HCT116 (cell line): ENCODE results near the gene CNTNAP5. TPM values are rescaled to one million over a fixed set of nuclear protein-coding genes. Genes with fewer than 3 reads are reported as not detected.

Experiments
- ATAC-seq: fragments of 200-7000 bp; cut with Tn5 transposase; 2 replicates; pipeline ENCODE4 v1.9.1; 2020; ENCODE audit warnings: mild to moderate bottlenecking, moderate library complexity
- BruUV-seq: library from RNA; stranded (reverse); fragments of 400-500 nt; replicated peaks from 2 replicates; lab custom pipeline; 2021; lab: Mats Ljungman, UMichigan
- CTCF ChIA-PET: fragments of 300-600 bp; sonication (Branson Sonifier 250); formaldehyde crosslinking; loops from one replicate; lab custom pipeline; 2021; ENCODE audit warnings: antibody characterized with exemption; lab: Charles Lee
- POLR2A ChIA-PET: fragments of 300-600, 350-600 bp; sonication (Branson Sonifier 250); formaldehyde crosslinking; loops from one replicate; lab custom pipeline; 2021; ENCODE audit warnings: antibody characterized with exemption; lab: Charles Lee
- RAD21 ChIA-PET, 2 experiments: fragments of 300-600 bp; sonication (Branson Sonifier 250); formaldehyde crosslinking; loops; one replicate each; lab custom pipeline; 2023; ENCODE audit warnings: low total read pairs in 2 of 2; ENCODE audit not compliant: uncharacterized antibody in 2 of 2, unreplicated experiment in 2 of 2, low non-redundant PET in 1 of 2; lab: Charles Lee
- DNase-seq: peaks from one replicate; pipeline ENCODE4 v3.0.0-alpha.2; 2010; ENCODE audit warnings: low read depth, low spot score
- H2AFZ ChIP-seq: fragments of 200-600 bp; shearing (Covaris generic), sonication (generic); 2 replicates; pipeline ENCODE4 v1.6.1; 2017; ENCODE audit warnings: low read depth, mixed run types, mixed read lengths, antibody characterized with exemption, low read length; ENCODE audit not compliant: poor library complexity, severe bottlenecking
- H3K27ac ChIP-seq: 2 replicates; pipeline ENCODE4 v1.5.1; 2012; ENCODE audit warnings: low read depth, low read length
- H3K27me3 ChIP-seq: fragments of 200-600 bp; sonication (generic); 2 replicates; pipeline ENCODE4 v1.6.1; 2016; ENCODE audit warnings: mixed run types, low read length, mixed read lengths; ENCODE audit not compliant: insufficient read depth
- H3K36me3 ChIP-seq, 2 experiments: fragments of 200-500 bp in 1 of 2; fragments of 200-600 bp in 1 of 2; sonication (Bioruptor generic) in 1 of 2; sonication (generic) in 1 of 2; 2 replicates each; pipeline versions ENCODE4 v1.5.1 to v1.6.1; 2014 to 2016; ENCODE audit warnings: low read length in 2 of 2, inconsistent platforms in 1 of 2, mixed read lengths in 1 of 2, mixed run types in 1 of 2; ENCODE audit not compliant: insufficient read depth in 2 of 2, control insufficient read depth in 1 of 2
- H3K4me1 ChIP-seq, 2 experiments: fragments of 200-600 bp in 1 of 2; sonication (generic) in 1 of 2; 2 replicates each; pipeline versions ENCODE4 v1.5.1 to v1.6.1; 2012 to 2017; ENCODE audit warnings: low read length in 2 of 2, inconsistent platforms in 1 of 2, mild to moderate bottlenecking in 1 of 2, mixed read lengths in 1 of 2, mixed run types in 1 of 2, moderate library complexity in 1 of 2; ENCODE audit not compliant: insufficient read depth in 2 of 2, control insufficient read depth in 1 of 2
- H3K4me2 ChIP-seq: fragments of 200-600 bp; sonication (generic); 2 replicates; pipeline ENCODE4 v1.6.1; 2017; ENCODE audit warnings: mixed run types, low read length, mixed read lengths
- H3K4me3 ChIP-seq, 2 experiments: fragments of 200-600 bp in 1 of 2; sonication (generic) in 1 of 2; replicated peaks in 1 of 2; 2 replicates each; pipeline ENCODE4 v1.5.1; 2011 to 2016; ENCODE audit warnings: low read length in 2 of 2, control low read depth in 1 of 2, low read depth in 1 of 2, mild to moderate bottlenecking in 1 of 2, mixed read lengths in 1 of 2, mixed run types in 1 of 2
- H3K79me2 ChIP-seq: fragments of 200-600 bp; sonication (generic); 2 replicates; pipeline ENCODE4 v1.6.1; 2017; ENCODE audit warnings: mild to moderate bottlenecking, mixed run types, low read length, moderate library complexity, mixed read lengths; ENCODE audit not compliant: insufficient read depth
- H3K9ac ChIP-seq: fragments of 200-600 bp; sonication (generic); 2 replicates; pipeline ENCODE4 v1.6.1; 2016; ENCODE audit warnings: low read length, mixed read lengths
- H3K9me2 ChIP-seq: fragments of 200-600 bp; sonication (generic), shearing (Covaris generic); 2 replicates; pipeline ENCODE4 v1.6.1; 2017; ENCODE audit warnings: mixed run types, mild to moderate bottlenecking, moderate library complexity; ENCODE audit not compliant: insufficient read depth
- H3K9me3 ChIP-seq, 2 experiments: fragments of 200-500 bp in 1 of 2; fragments of 200-600 bp in 1 of 2; sonication (Bioruptor generic) in 1 of 2; sonication (generic) in 1 of 2; 2 replicates each; pipeline ENCODE4 v1.6.1; 2014 to 2017; ENCODE audit warnings: low read length in 2 of 2, mixed read lengths in 2 of 2, inconsistent platforms in 1 of 2, low read depth in 1 of 2, mild to moderate bottlenecking in 1 of 2, mixed run types in 1 of 2, moderate library complexity in 1 of 2; ENCODE audit not compliant: control insufficient read depth in 1 of 2, insufficient read depth in 1 of 2
- H4K20me1 ChIP-seq: fragments of 200-600 bp; sonication (generic), shearing (Covaris generic); 2 replicates; pipeline ENCODE4 v1.6.1; 2017; ENCODE audit warnings: mixed run types, mild to moderate bottlenecking, moderate library complexity; ENCODE audit not compliant: insufficient read depth
- EZH2 ChIP-seq: fragments of 200-600 bp; sonication (generic); IDR thresholded peaks from 2 replicates; pipeline ENCODE4 v1.6.1; 2017; ENCODE audit warnings: antibody characterized with exemption, mixed run types
- POLR2A ChIP-seq: IDR thresholded peaks from 2 replicates; pipeline ENCODE4 v1.7.0; 2011; ENCODE audit warnings: borderline replicate concordance; ENCODE audit not compliant: insufficient read depth, insufficient read length; ENCODE audit errors: extremely low read depth
- SRF ChIP-seq: IDR thresholded peaks from 2 replicates; pipeline ENCODE4 v1.6.1; 2012; ENCODE audit warnings: low read depth
- ZFX ChIP-seq: fragments of 450-650 bp; IDR thresholded peaks from 2 replicates; pipeline ENCODE4 v1.6.1; 2017
- intact Hi-C: fragments of 100-400 bp; cut with micrococcal nuclease; formaldehyde crosslinking; loops from 2 replicates; pipeline ENCODE4 v1.10.0; 2022
- total RNA-seq: library from RNA; stranded (reverse); gene quantifications from one replicate; pipeline ENCODE4 v1.2.1, GENCODE V29; 2021; ENCODE audit not compliant: unreplicated experiment
- TF ChIP-seq, protein P1 (sequence below), 3 experiments: fragments of 200-600 bp in 1 of 3; sonication (generic) in 1 of 3; IDR thresholded peaks in 2 of 3; conservative IDR thresholded peaks in 1 of 3; 2 replicates each; pipeline ENCODE4 v1.5.1; 2012 to 2017; ENCODE audit warnings: low read depth in 2 of 3, low read length in 2 of 3, antibody characterized with exemption in 1 of 3, borderline replicate concordance in 1 of 3, control low read depth in 1 of 3, mild to moderate bottlenecking in 1 of 3, mixed read lengths in 1 of 3, mixed run types in 1 of 3, moderate library complexity in 1 of 3; ENCODE audit not compliant: insufficient read depth in 1 of 3
- TF ChIP-seq, protein P2 (sequence below): IDR thresholded peaks from 2 replicates; pipeline ENCODE4 v1.6.1; 2012

The CNTNAP5 gene
- total RNA-seq, 1 experiment from 2014 or later: not detected

DNA sequence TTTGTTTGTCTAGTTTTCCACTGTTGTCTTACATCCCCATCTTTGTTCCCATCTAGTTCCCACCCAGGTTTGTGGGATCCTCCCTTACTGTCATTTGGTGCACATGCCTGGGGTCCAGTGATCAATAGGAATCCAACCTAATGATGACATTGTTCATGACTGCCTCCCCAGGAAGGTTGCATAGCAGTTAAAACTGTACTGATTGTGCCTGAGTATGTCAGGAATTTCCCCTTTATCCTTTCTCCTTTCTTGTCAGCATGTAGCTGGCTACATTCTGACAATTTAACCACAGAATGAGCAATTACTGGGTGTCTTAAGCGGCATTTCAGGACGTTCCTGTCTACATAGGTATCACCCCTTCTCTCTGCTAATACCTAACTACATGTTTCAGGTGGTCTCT is 653.0 kb downstream of the CNTNAP5 start:
- CTCF ChIA-PET: no interaction called here
- BruUV-seq: no TSS peak

DNA sequence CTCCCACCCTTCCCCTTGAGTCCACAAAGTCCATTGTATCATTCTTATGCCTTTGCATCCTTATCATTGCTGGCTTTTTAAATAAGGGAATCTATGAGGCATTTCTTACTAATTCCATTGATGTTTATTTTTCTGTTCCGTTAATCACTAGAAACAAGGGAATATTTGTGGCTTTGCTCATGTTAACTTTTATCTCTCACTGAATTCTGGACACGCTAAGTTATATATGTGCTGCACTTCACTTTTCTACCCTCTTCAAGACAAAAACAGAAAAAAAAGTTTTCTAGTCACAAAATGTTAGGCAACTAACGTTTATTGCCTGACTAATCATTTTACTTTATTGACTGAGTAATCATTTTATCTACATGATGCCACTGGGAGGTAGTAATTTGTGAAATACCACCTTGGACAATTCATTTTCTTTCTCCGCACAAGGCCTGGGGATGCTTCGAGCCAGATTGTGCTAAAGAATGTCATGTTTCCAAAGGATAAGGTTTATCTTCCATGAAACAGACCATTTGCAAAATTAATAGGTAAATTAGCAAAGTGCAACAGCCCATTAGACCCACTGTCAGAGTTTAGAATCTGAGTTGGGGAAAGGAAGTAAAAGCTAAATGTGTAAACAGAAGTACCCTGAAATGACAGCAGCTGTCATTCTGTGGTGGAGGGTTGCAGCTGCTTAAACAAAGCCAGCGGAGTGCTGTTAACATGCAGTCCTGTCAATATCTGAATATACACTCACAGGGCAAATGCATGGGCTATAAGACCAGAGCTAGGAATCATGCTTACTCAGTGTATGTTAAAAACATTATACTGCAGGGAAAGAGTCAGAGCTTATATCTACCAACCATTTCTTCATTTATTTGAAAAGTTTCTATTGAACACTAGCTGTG is 658.7 kb downstream of the CNTNAP5 start:
- Histone ChIP-seq H3K36me3 (no peaks in the 10 kb centered on the region), H3K4me3 (no peak overlapping the region), H3K4me1 (no peaks in the 10 kb centered on the region), H3K27me3 (no peaks in the 10 kb centered on the region), H3K9ac (no peak overlapping the region), H3K4me2 (no peak overlapping the region), H3K27ac (no peak overlapping the region), H3K9me3 (peaks cover 8 to 24% of the 10 kb centered on the region in 2 experiments; a peak in 3 of 4 replicates), H4K20me1 (no peaks in the 10 kb centered on the region), H3K79me2 (no peaks in the 10 kb centered on the region), H2AFZ (no peak overlapping the region), H3K9me2 (no peaks in the 10 kb centered on the region)
- DNase-seq (no peak), ATAC-seq (no peak)
- RAD21 ChIA-PET: no interaction called here
- no peak for TF ChIP-seq EZH2
- TF ChIP-seq, protein P1, sequence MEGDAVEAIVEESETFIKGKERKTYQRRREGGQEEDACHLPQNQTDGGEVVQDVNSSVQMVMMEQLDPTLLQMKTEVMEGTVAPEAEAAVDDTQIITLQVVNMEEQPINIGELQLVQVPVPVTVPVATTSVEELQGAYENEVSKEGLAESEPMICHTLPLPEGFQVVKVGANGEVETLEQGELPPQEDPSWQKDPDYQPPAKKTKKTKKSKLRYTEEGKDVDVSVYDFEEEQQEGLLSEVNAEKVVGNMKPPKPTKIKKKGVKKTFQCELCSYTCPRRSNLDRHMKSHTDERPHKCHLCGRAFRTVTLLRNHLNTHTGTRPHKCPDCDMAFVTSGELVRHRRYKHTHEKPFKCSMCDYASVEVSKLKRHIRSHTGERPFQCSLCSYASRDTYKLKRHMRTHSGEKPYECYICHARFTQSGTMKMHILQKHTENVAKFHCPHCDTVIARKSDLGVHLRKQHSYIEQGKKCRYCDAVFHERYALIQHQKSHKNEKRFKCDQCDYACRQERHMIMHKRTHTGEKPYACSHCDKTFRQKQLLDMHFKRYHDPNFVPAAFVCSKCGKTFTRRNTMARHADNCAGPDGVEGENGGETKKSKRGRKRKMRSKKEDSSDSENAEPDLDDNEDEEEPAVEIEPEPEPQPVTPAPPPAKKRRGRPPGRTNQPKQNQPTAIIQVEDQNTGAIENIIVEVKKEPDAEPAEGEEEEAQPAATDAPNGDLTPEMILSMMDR (IDR thresholded peaks at IDR 0.05 in 2 of 3, conservative IDR thresholded peaks at IDR 0.05 in 1 of 3; ENCODE audit: borderline replicate concordance in 1 of 3, insufficient read depth in 1 of 3, low read depth in 2 of 3, low read length in 2 of 3): no peak
- no peak for TF ChIP-seq POLR2A
- no peak for TF ChIP-seq ZFX
- BruUV-seq: no TSS peak
- POLR2A ChIA-PET: no interaction called here
- CTCF ChIA-PET: no interaction called here
- intact Hi-C loops: no loop called here

More for the DNA sequence above, 653.0 kb downstream of the CNTNAP5 start:
- RAD21 ChIA-PET: no interaction called here
- Histone ChIP-seq H3K27ac (no peak overlapping the region), H3K4me1 (no peaks in the 10 kb centered on the region)
- no peak for ATAC-seq
- TF ChIP-seq SRF: no peak
- no peak for TF ChIP-seq POLR2A
- TF ChIP-seq EZH2: no peak
- TF ChIP-seq, protein P2, sequence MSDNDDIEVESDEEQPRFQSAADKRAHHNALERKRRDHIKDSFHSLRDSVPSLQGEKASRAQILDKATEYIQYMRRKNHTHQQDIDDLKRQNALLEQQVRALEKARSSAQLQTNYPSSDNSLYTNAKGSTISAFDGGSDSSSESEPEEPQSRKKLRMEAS: no peak
- TF ChIP-seq ZFX: no peak
- TF ChIP-seq, all 23 proteins: peak for 0
- no peak overlapping the region for H3K4me2 ChIP-seq
- POLR2A ChIA-PET: no interaction called here
- H3K4me3 ChIP-seq: no peak overlapping the region
- H3K9ac ChIP-seq: no peak overlapping the region
- H3K9me3 ChIP-seq: peaks cover 0 to 12% of the 10 kb centered on the region in 2 experiments; a peak in 2 of 4 replicates
- intact Hi-C loops: no loop called here
- H3K27me3 ChIP-seq: no peaks in the 10 kb centered on the region
- no peaks in the 10 kb centered on the region for H3K36me3 ChIP-seq
- H3K9me2 ChIP-seq: no peaks in the 10 kb centered on the region
- no peaks in the 10 kb centered on the region for H3K79me2 ChIP-seq
- H4K20me1 ChIP-seq: no peaks in the 10 kb centered on the region
- H2AFZ ChIP-seq: no peak overlapping the region
- DNase-seq: no peak
